Activated CD4-positive, alpha-beta T cell treated with anti-CD3 and anti-CD28 coated beads for 4 hours (primary cell): ENCODE results near the gene SLC10A7.
"Not testable (repeated sequence)": the region's sequence is repeated elsewhere in the genome, so short reads cannot be mapped to it uniquely, and the experiment has no call there.

Source experiments
- DNase-seq, 2 donors: peaks; one replicate each; pipeline ENCODE4 v3.0.0-alpha.2; 2020

Gene SLC10A7

GRCh38 chr4:146436423-146437162 is 85.1 kb downstream of the SLC10A7 start:
- no peak for DNase-seq

GRCh38 chr4:146435962-146436361 is 85.8 kb downstream of the SLC10A7 start:
- DNase-seq = no peak

GRCh38 chr4:146432065-146432464 is 89.7 kb downstream of the SLC10A7 start:
- no peak for DNase-seq

- no peak for DNase-seq
Measured at GRCh38 chr4:146428298-146428697, 93.4 kb downstream of the SLC10A7 start.

GRCh38 chr4:146417822-146418221 is 103.9 kb downstream of the SLC10A7 start:
- no peak for DNase-seq

GRCh38 chr4:146415829-146416228 is 105.9 kb downstream of the SLC10A7 start:
- no peak for DNase-seq

GRCh38 chr4:146407669-146408084 is 114.1 kb downstream of the SLC10A7 start:
- DNase-seq = no peak

- no peak for DNase-seq
Measured at GRCh38 chr4:146407257-146407656, 114.5 kb downstream of the SLC10A7 start.

GRCh38 chr4:146401274-146401673 is 120.5 kb downstream of the SLC10A7 start:
- no peak for DNase-seq

- DNase-seq = no peak
Measured at GRCh38 chr4:146398896-146399445, 122.8 kb downstream of the SLC10A7 start.

GRCh38 chr4:146398404-146398803 is 123.3 kb downstream of the SLC10A7 start:
- DNase-seq = no peak

GRCh38 chr4:146389561-146389960 is 132.2 kb downstream of the SLC10A7 start:
- DNase-seq = no peak

- no peak for DNase-seq
Measured at GRCh38 chr4:146382194-146382593, 139.5 kb downstream of the SLC10A7 start.

- DNase-seq = no peak
Measured at GRCh38 chr4:146381263-146381872, 140.4 kb downstream of the SLC10A7 start.

GRCh38 chr4:146379744-146380143 is 142.0 kb downstream of the SLC10A7 start:
- no peak for DNase-seq

- DNase-seq = no peak
Measured at GRCh38 chr4:146371812-146372211, 149.9 kb downstream of the SLC10A7 start.

GRCh38 chr4:146370841-146371240 is 150.9 kb downstream of the SLC10A7 start:
- no peak for DNase-seq

GRCh38 chr4:146369446-146369845 is 152.3 kb downstream of the SLC10A7 start:
- DNase-seq = no peak

GRCh38 chr4:146368209-146368608 is 153.5 kb downstream of the SLC10A7 start:
- DNase-seq = no peak

- DNase-seq = no peak
Measured at GRCh38 chr4:146367347-146367746, 154.4 kb downstream of the SLC10A7 start.

GRCh38 chr4:146359771-146360170 is 162.0 kb downstream of the SLC10A7 start:
- DNase-seq = no peak

GRCh38 chr4:146350114-146350513 is 171.6 kb downstream of the SLC10A7 start:
- not testable (repeated sequence) for DNase-seq

GRCh38 chr4:146349306-146349705 is 172.4 kb downstream of the SLC10A7 start:
- DNase-seq = no peak

GRCh38 chr4:146347822-146348221 is 173.9 kb downstream of the SLC10A7 start:
- DNase-seq = no peak
